GM12873 (cell line): ENCODE results near the gene SYMPK.

Source experiments
- CTCF ChIP-seq: IDR thresholded peaks from 2 replicates; pipeline ENCODE4 v1.5.1; 2012; ENCODE audit warnings: low read depth, mild to moderate bottlenecking, moderate library complexity, low read length, control low read depth; ENCODE audit not compliant: insufficient read depth; ENCODE audit errors: missing control alignments

SYMPK gene

GRCh38 chr19:45814166-45814780, 48.7 kb downstream of the SYMPK start:
- no peak for TF ChIP-seq CTCF

GRCh38 chr19:45812297-45812696, 50.6 kb downstream of the SYMPK start:
- no peak for TF ChIP-seq CTCF

- TF ChIP-seq CTCF, result no peak
These were observed 53.2 kb downstream of the SYMPK start for GRCh38 chr19:45809643-45810159.

GRCh38 chr19:45805719-45806118, 57.2 kb downstream of the SYMPK start:
- no peak for TF ChIP-seq CTCF

GRCh38 chr19:45804959-45805230, 58.1 kb downstream of the SYMPK start:
- TF ChIP-seq CTCF, result no peak

- no peak for TF ChIP-seq CTCF
These were observed 58.6 kb downstream of the SYMPK start for GRCh38 chr19:45804140-45804958.

GRCh38 chr19:45801603-45802175, 61.3 kb downstream of the SYMPK start:
- no peak for TF ChIP-seq CTCF
